ENCODE measurements around the gene PTMS. TPM values are rescaled to one million over a fixed set of nuclear protein-coding genes. Genes with fewer than 3 reads are reported as not detected.

PTMS gene
- polyA plus RNA-seq, 4 donors: 34.0 to 204 (median 122) TPM

DNA sequence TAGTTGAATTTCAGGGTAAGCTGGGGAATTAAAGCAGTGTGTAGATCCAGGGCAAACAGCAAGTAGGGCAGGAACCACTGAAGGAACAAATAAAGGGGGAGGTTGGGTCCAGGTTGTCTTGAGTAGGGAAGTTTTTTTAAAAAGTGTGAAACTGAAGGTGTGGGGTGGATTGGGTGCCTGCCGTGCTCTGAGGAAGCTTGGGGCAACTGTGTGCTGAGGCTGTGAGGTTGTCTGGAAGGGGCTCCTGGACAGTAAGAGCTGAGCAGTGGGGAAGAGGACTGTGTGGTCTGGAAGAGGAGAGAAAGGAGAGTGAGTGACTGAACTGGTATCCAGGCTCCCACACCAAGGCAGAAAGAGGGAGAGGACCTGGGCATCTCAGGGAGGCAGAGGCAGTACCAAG lies 44.6 kb downstream of the PTMS start:
- no peak overlapping the region for H3K4me3 ChIP-seq (ENCODE audit: low read depth in 1 of 3, low read length in 3 of 3)
- H3K36me3 ChIP-seq (ENCODE audit: control insufficient read depth in 3 of 3, insufficient read depth in 2 of 3, low read depth in 1 of 3, low read length in 3 of 3): peaks cover 0 to 2% (median 0%) of the 10 kb centered on the region in 3 donors
- no peak overlapping the region for H3K27ac ChIP-seq (ENCODE audit: low read depth in 1 of 3, low read length in 2 of 3)
- H3K27me3 ChIP-seq (ENCODE audit: control insufficient read depth in 3 of 3, insufficient read depth in 3 of 3, low read length in 3 of 3): peaks cover 0 to 16% (median 0%) of the 10 kb centered on the region in 3 donors
- no peaks in the 10 kb centered on the region for H3K9me3 ChIP-seq (ENCODE audit: control insufficient read depth in 2 of 2, insufficient read depth in 1 of 2, low read depth in 1 of 2, low read length in 1 of 2)
- FAIRE-seq (no peak), DNase-seq (no peak)
- WGBS, 3 donors: 74 to 77% (median 75%) methylated on average over 1 of the region's 1 CpG
- no peaks in the 10 kb centered on the region for H3K4me1 ChIP-seq (ENCODE audit: control insufficient read depth in 3 of 3, insufficient read depth in 2 of 3, low read depth in 1 of 3, low read length in 2 of 3)

GRCh38 chr12:6813363-6813762 lies 47.2 kb downstream of the PTMS start:
- FAIRE-seq (no peak), DNase-seq (no peak)
- Histone ChIP-seq H3K4me3 (ENCODE audit: low read depth in 1 of 3, low read length in 3 of 3) (no peak overlapping the region), H3K4me1 (ENCODE audit: control insufficient read depth in 3 of 3, insufficient read depth in 2 of 3, low read depth in 1 of 3, low read length in 2 of 3) (no peaks in the 10 kb centered on the region), H3K27me3 (ENCODE audit: control insufficient read depth in 3 of 3, insufficient read depth in 3 of 3, low read length in 3 of 3) (peaks cover 0 to 16% (median 0%) of the 10 kb centered on the region in 3 donors), H3K9me3 (ENCODE audit: control insufficient read depth in 2 of 2, insufficient read depth in 1 of 2, low read depth in 1 of 2, low read length in 1 of 2) (no peaks in the 10 kb centered on the region), H3K36me3 (ENCODE audit: control insufficient read depth in 3 of 3, insufficient read depth in 2 of 3, low read depth in 1 of 3, low read length in 3 of 3) (peaks cover 0 to 6% (median 0%) of the 10 kb centered on the region in 3 donors), H3K27ac (ENCODE audit: low read depth in 1 of 3, low read length in 2 of 3) (no peak overlapping the region)
- WGBS, 3 donors: 29 to 57% (median 45%) methylated on average over 4 of the region's 4 CpGs

- Histone ChIP-seq H3K27ac (ENCODE audit: low read depth in 1 of 3, low read length in 2 of 3) (no peak overlapping the region), H3K4me3 (ENCODE audit: low read depth in 1 of 3, low read length in 3 of 3) (no peak overlapping the region), H3K4me1 (ENCODE audit: control insufficient read depth in 3 of 3, insufficient read depth in 2 of 3, low read depth in 1 of 3, low read length in 2 of 3) (peaks cover 0 to 10% (median 0%) of the 10 kb centered on the region in 3 donors), H3K27me3 (ENCODE audit: control insufficient read depth in 3 of 3, insufficient read depth in 3 of 3, low read length in 3 of 3) (peaks cover 0 to 29% (median 0%) of the 10 kb centered on the region in 3 donors), H3K9me3 (ENCODE audit: control insufficient read depth in 2 of 2, insufficient read depth in 1 of 2, low read depth in 1 of 2, low read length in 1 of 2) (no peaks in the 10 kb centered on the region), H3K36me3 (ENCODE audit: control insufficient read depth in 3 of 3, insufficient read depth in 2 of 3, low read depth in 1 of 3, low read length in 3 of 3) (peaks cover 0 to 6% (median 0%) of the 10 kb centered on the region in 3 donors)
- 38 to 61% (median 58%) methylated on average over 3 of the region's 3 CpGs for WGBS, 3 donors
- DNase-seq (no peak), FAIRE-seq (no peak)
Observed at GRCh38 chr12:6816598-6816997, 50.4 kb downstream of the PTMS start.

DNA sequence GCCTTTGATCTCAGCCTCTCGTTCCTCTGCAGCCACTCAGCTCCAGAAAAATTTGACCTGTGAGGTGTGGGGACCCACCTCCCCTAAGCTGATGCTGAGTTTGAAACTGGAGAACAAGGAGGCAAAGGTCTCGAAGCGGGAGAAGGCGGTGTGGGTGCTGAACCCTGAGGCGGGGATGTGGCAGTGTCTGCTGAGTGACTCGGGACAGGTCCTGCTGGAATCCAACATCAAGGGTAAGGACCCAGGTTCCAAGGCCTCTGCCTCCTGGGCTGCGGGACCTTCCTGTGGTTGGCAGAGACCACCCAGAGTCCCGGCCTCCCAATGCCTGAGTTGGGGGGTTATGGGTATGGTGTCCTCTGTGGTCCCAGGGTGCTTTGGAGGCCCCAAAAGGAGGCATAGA lies 50.9 kb downstream of the PTMS start:
- Histone ChIP-seq H3K36me3 (ENCODE audit: control insufficient read depth in 3 of 3, insufficient read depth in 2 of 3, low read depth in 1 of 3, low read length in 3 of 3) (peaks cover 0 to 6% (median 0%) of the 10 kb centered on the region in 3 donors), H3K27me3 (ENCODE audit: control insufficient read depth in 3 of 3, insufficient read depth in 3 of 3, low read length in 3 of 3) (peaks cover 0 to 34% (median 0%) of the 10 kb centered on the region in 3 donors), H3K9me3 (ENCODE audit: control insufficient read depth in 2 of 2, insufficient read depth in 1 of 2, low read depth in 1 of 2, low read length in 1 of 2) (no peaks in the 10 kb centered on the region), H3K4me3 (ENCODE audit: low read depth in 1 of 3, low read length in 3 of 3) (no peak overlapping the region), H3K4me1 (ENCODE audit: control insufficient read depth in 3 of 3, insufficient read depth in 2 of 3, low read depth in 1 of 3, low read length in 2 of 3) (peaks cover 0 to 15% (median 0%) of the 10 kb centered on the region in 3 donors), H3K27ac (ENCODE audit: low read depth in 1 of 3, low read length in 2 of 3) (no peak overlapping the region)
- 41 to 75% (median 53%) methylated on average over 8 of the region's 8 CpGs for WGBS, 3 donors
- no peak for FAIRE-seq
- DNase-seq: no peak

DNA sequence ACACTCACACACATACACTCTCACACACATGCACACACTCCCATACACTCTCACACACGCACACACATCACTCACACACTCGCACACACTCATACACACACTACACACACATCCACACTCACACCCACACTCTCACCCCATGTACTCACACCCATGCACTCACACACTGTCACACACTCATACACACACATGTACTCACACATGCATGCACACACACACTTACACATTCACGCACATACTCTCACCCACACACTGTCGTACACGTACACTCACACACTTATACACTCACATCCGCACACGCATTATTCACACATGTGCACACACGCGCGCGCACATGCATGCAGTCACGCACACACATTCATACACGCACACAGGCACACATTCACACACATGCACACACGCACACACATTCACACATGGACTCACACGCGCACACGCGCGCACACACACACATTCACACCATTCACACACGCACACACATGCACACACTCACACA lies 51.5 kb downstream of the PTMS start:
- DNase-seq: no peak
- Histone ChIP-seq H3K9me3 (ENCODE audit: control insufficient read depth in 2 of 2, insufficient read depth in 1 of 2, low read depth in 1 of 2, low read length in 1 of 2) (no peaks in the 10 kb centered on the region), H3K4me1 (ENCODE audit: control insufficient read depth in 3 of 3, insufficient read depth in 2 of 3, low read depth in 1 of 3, low read length in 2 of 3) (peaks cover 0 to 18% (median 0%) of the 10 kb centered on the region in 3 donors), H3K4me3 (ENCODE audit: low read depth in 1 of 3, low read length in 3 of 3) (no peak overlapping the region), H3K36me3 (ENCODE audit: control insufficient read depth in 3 of 3, insufficient read depth in 2 of 3, low read depth in 1 of 3, low read length in 3 of 3) (peaks cover 0 to 6% (median 0%) of the 10 kb centered on the region in 3 donors), H3K27me3 (ENCODE audit: control insufficient read depth in 3 of 3, insufficient read depth in 3 of 3, low read length in 3 of 3) (peaks cover 0 to 40% (median 0%) of the 10 kb centered on the region in 3 donors), H3K27ac (ENCODE audit: low read depth in 1 of 3, low read length in 2 of 3) (no peak overlapping the region)
- no peak for FAIRE-seq
- WGBS, 3 donors: 86 to 93% (median 92%) methylated on average over 20 of the region's 20 CpGs

GRCh38 chr12:6818222-6818621 lies 52.1 kb downstream of the PTMS start:
- H3K9me3 ChIP-seq (ENCODE audit: control insufficient read depth in 2 of 2, insufficient read depth in 1 of 2, low read depth in 1 of 2, low read length in 1 of 2): no peaks in the 10 kb centered on the region
- H3K4me3 ChIP-seq (ENCODE audit: low read depth in 1 of 3, low read length in 3 of 3): no peak overlapping the region
- H3K36me3 ChIP-seq (ENCODE audit: control insufficient read depth in 3 of 3, insufficient read depth in 2 of 3, low read depth in 1 of 3, low read length in 3 of 3): peaks cover 0 to 6% (median 0%) of the 10 kb centered on the region in 3 donors
- no peak overlapping the region for H3K27ac ChIP-seq (ENCODE audit: low read depth in 1 of 3, low read length in 2 of 3)
- H3K27me3 ChIP-seq (ENCODE audit: control insufficient read depth in 3 of 3, insufficient read depth in 3 of 3, low read length in 3 of 3): peaks cover 0 to 45% (median 0%) of the 10 kb centered on the region in 3 donors
- DNase-seq (no peak), FAIRE-seq (no peak)
- H3K4me1 ChIP-seq (ENCODE audit: control insufficient read depth in 3 of 3, insufficient read depth in 2 of 3, low read depth in 1 of 3, low read length in 2 of 3): peaks cover 0 to 18% (median 0%) of the 10 kb centered on the region in 3 donors
- WGBS, 3 donors: 72 to 76% (median 75%) methylated on average over 10 of the region's 10 CpGs

DNA sequence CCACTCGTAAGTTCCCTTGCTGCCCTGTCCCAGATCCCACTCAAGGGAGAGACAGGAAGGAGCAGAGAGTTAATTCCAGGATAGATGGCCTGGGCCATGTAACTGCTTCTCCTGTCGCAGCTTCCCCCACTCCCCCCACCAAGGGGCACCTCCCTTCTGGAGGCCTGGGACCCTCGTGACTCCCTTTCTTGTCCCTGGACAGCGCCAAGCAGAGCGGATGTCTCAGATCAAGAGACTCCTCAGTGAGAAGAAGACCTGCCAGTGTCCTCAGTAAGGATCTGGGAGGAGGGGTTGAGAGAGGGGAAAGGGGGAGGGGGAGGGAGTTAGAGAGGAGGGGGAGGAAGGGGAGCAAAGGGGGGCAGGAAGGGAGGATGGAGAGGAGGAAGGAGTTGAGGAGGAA lies 52.5 kb downstream of the PTMS start:
- no peaks in the 10 kb centered on the region for H3K9me3 ChIP-seq (ENCODE audit: control insufficient read depth in 2 of 2, insufficient read depth in 1 of 2, low read depth in 1 of 2, low read length in 1 of 2)
- no peak for DNase-seq
- H3K27ac ChIP-seq (ENCODE audit: low read depth in 1 of 3, low read length in 2 of 3): no peak overlapping the region
- H3K4me1 ChIP-seq (ENCODE audit: control insufficient read depth in 3 of 3, insufficient read depth in 2 of 3, low read depth in 1 of 3, low read length in 2 of 3): peaks cover 0 to 18% (median 0%) of the 10 kb centered on the region in 3 donors
- FAIRE-seq: no peak
- no peak overlapping the region for H3K4me3 ChIP-seq (ENCODE audit: low read depth in 1 of 3, low read length in 3 of 3)
- 75 to 89% (median 87%) methylated on average over 3 to 5 of the region's 5 CpGs for WGBS, 3 donors
- peaks cover 0 to 6% (median 0%) of the 10 kb centered on the region in 3 donors for H3K36me3 ChIP-seq (ENCODE audit: control insufficient read depth in 3 of 3, insufficient read depth in 2 of 3, low read depth in 1 of 3, low read length in 3 of 3)
- H3K27me3 ChIP-seq (ENCODE audit: control insufficient read depth in 3 of 3, insufficient read depth in 3 of 3, low read length in 3 of 3): peaks cover 0 to 49% (median 0%) of the 10 kb centered on the region in 3 donors

DNA sequence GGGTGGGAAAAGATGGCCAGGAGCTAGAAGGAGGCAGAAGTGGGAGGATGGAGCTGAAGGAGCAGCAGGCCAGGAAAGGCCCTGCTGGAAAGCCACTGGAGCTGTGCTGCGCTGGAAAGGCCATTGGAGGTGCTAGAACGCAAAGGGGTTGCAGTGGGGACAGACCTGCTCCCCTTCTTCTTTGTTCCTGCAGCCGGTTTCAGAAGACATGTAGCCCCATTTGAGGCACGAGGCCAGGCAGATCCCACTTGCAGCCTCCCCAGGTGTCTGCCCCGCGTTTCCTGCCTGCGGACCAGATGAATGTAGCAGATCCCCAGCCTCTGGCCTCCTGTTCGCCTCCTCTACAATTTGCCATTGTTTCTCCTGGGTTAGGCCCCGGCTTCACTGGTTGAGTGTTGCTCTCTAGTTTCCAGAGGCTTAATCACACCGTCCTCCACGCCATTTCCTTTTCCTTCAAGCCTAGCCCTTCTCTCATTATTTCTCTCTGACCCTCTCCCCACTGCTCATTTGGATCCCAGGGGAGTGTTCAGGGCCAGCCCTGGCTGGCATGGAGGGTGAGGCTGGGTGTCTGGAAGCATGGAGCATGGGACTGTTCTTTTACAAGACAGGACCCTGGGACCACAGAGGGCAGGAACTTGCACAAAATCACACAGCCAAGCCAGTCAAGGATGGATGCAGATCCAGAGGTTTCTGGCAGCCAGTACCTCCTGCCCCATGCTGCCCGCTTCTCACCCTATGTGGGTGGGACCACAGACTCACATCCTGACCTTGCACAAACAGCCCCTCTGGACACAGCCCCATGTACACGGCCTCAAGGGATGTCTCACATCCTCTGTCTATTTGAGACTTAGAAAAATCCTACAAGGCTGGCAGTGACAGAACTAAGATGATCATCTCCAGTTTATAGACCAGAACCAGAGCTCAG lies 53.2 kb downstream of the PTMS start:
- FAIRE-seq: no peak
- no peak overlapping the region for H3K4me3 ChIP-seq (ENCODE audit: low read depth in 1 of 3, low read length in 3 of 3)

More for the DNA sequence above, 53.2 kb downstream of the PTMS start:
- H3K4me1 ChIP-seq (ENCODE audit: control insufficient read depth in 3 of 3, insufficient read depth in 2 of 3, low read depth in 1 of 3, low read length in 2 of 3): peaks cover 0 to 18% (median 0%) of the 10 kb centered on the region in 3 donors
- H3K36me3 ChIP-seq (ENCODE audit: control insufficient read depth in 3 of 3, insufficient read depth in 2 of 3, low read depth in 1 of 3, low read length in 3 of 3): peaks cover 0 to 6% (median 0%) of the 10 kb centered on the region in 3 donors
- DNase-seq: no peak
- peaks cover 0 to 53% (median 2%) of the 10 kb centered on the region in 3 donors for H3K27me3 ChIP-seq (ENCODE audit: control insufficient read depth in 3 of 3, insufficient read depth in 3 of 3, low read length in 3 of 3)
- no peak overlapping the region for H3K27ac ChIP-seq (ENCODE audit: low read depth in 1 of 3, low read length in 2 of 3)
- 84 to 87% (median 85%) methylated on average over 12 to 13 of the region's 13 CpGs for WGBS, 3 donors
- no peaks in the 10 kb centered on the region for H3K9me3 ChIP-seq (ENCODE audit: control insufficient read depth in 2 of 2, insufficient read depth in 1 of 2, low read depth in 1 of 2, low read length in 1 of 2)

All from small intestine (tissue), 7 donors.